Measurements from ENCODE around the gene COBLL1.

DNA sequence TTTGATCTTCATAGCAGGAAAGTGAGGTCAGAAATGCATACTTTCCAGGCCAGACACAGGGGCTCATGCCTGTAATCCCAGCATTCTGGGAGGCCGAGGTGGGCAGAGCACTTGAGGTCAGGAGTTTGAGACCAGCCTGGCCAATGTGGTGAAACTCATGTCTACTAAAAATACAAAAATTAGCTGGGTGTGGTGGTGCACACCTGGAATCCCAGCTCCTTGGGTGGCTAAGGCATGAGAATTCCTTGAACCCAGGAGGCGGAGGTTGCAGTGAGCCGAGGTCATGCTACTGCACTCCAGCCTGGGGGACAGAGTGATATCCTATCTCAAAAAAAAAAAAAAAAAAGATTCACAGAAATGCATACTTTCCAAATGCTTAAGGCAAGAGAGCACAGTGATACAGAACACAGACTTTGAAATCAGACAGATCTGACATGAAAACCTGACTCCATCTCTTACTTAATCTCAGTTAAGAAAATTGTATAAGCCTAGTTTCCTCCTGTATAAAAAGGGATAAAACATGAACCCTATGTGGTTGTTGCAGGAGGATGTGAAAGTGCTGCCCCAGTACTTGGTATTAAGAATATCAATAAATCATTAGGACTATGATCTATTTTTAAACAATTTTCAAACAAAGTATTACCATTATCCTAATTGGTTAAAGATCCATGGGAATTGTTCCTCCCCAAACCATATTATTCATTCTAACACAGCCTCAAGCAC is 26.4 kb downstream of the COBLL1 start:
- TF ChIP-seq CTCF (conservative IDR thresholded peaks at IDR 0.05; ENCODE audit: low read depth, low read length) (no peak), EZH2 (IDR thresholded peaks at IDR 0.05; ENCODE audit: low read length, unreplicated experiment) (no peak), EZH2phosphoT487 (IDR thresholded peaks at IDR 0.05; ENCODE audit: borderline replicate concordance, low read length) (no peak)

Data from PC-3 (cell line).